HCT116 (cell line): ENCODE measurements around the gene HIRA. TPM values are rescaled to one million over a fixed set of nuclear protein-coding genes. Genes with fewer than 3 reads are reported as not detected.

Experiments used
- ATAC-seq: fragments of 200-7000 bp; cut with Tn5 transposase; 2 replicates; pipeline ENCODE4 v1.9.1; 2020; ENCODE audit warnings: mild to moderate bottlenecking, moderate library complexity
- BruUV-seq: library from RNA; stranded (reverse); fragments of 400-500 nt; replicated peaks from 2 replicates; lab custom pipeline; 2021; lab: Mats Ljungman, UMichigan
- CTCF ChIA-PET: fragments of 300-600 bp; sonication (Branson Sonifier 250); formaldehyde crosslinking; loops from one replicate; lab custom pipeline; 2021; ENCODE audit warnings: antibody characterized with exemption; lab: Charles Lee
- POLR2A ChIA-PET: fragments of 300-600, 350-600 bp; sonication (Branson Sonifier 250); formaldehyde crosslinking; loops from one replicate; lab custom pipeline; 2021; ENCODE audit warnings: antibody characterized with exemption; lab: Charles Lee
- RAD21 ChIA-PET, 2 experiments: fragments of 300-600 bp; sonication (Branson Sonifier 250); formaldehyde crosslinking; loops; one replicate each; lab custom pipeline; 2023; ENCODE audit warnings: low total read pairs in 2 of 2; ENCODE audit not compliant: uncharacterized antibody in 2 of 2, unreplicated experiment in 2 of 2, low non-redundant PET in 1 of 2; lab: Charles Lee
- DNase-seq: peaks from one replicate; pipeline ENCODE4 v3.0.0-alpha.2; 2010; ENCODE audit warnings: low read depth, low spot score
- H2AFZ ChIP-seq: fragments of 200-600 bp; shearing (Covaris generic), sonication (generic); 2 replicates; pipeline ENCODE4 v1.6.1; 2017; ENCODE audit warnings: low read depth, mixed run types, mixed read lengths, antibody characterized with exemption, low read length; ENCODE audit not compliant: poor library complexity, severe bottlenecking
- H3K27ac ChIP-seq: 2 replicates; pipeline ENCODE4 v1.5.1; 2012; ENCODE audit warnings: low read depth, low read length
- H3K27me3 ChIP-seq: fragments of 200-600 bp; sonication (generic); 2 replicates; pipeline ENCODE4 v1.6.1; 2016; ENCODE audit warnings: mixed run types, low read length, mixed read lengths; ENCODE audit not compliant: insufficient read depth
- H3K36me3 ChIP-seq, 2 experiments: fragments of 200-500 bp in 1 of 2; fragments of 200-600 bp in 1 of 2; sonication (Bioruptor generic) in 1 of 2; sonication (generic) in 1 of 2; 2 replicates each; pipeline versions ENCODE4 v1.5.1 to v1.6.1; 2014 to 2016; ENCODE audit warnings: low read length in 2 of 2, inconsistent platforms in 1 of 2, mixed read lengths in 1 of 2, mixed run types in 1 of 2; ENCODE audit not compliant: insufficient read depth in 2 of 2, control insufficient read depth in 1 of 2
- H3K4me1 ChIP-seq, 2 experiments: fragments of 200-600 bp in 1 of 2; sonication (generic) in 1 of 2; 2 replicates each; pipeline versions ENCODE4 v1.5.1 to v1.6.1; 2012 to 2017; ENCODE audit warnings: low read length in 2 of 2, inconsistent platforms in 1 of 2, mild to moderate bottlenecking in 1 of 2, mixed read lengths in 1 of 2, mixed run types in 1 of 2, moderate library complexity in 1 of 2; ENCODE audit not compliant: insufficient read depth in 2 of 2, control insufficient read depth in 1 of 2
- H3K4me2 ChIP-seq: fragments of 200-600 bp; sonication (generic); 2 replicates; pipeline ENCODE4 v1.6.1; 2017; ENCODE audit warnings: mixed run types, low read length, mixed read lengths
- H3K4me3 ChIP-seq, 2 experiments: fragments of 200-600 bp in 1 of 2; sonication (generic) in 1 of 2; replicated peaks in 1 of 2; 2 replicates each; pipeline ENCODE4 v1.5.1; 2011 to 2016; ENCODE audit warnings: low read length in 2 of 2, control low read depth in 1 of 2, low read depth in 1 of 2, mild to moderate bottlenecking in 1 of 2, mixed read lengths in 1 of 2, mixed run types in 1 of 2
- H3K79me2 ChIP-seq: fragments of 200-600 bp; sonication (generic); 2 replicates; pipeline ENCODE4 v1.6.1; 2017; ENCODE audit warnings: mild to moderate bottlenecking, mixed run types, low read length, moderate library complexity, mixed read lengths; ENCODE audit not compliant: insufficient read depth
- H3K9ac ChIP-seq: fragments of 200-600 bp; sonication (generic); 2 replicates; pipeline ENCODE4 v1.6.1; 2016; ENCODE audit warnings: low read length, mixed read lengths
- H3K9me2 ChIP-seq: fragments of 200-600 bp; sonication (generic), shearing (Covaris generic); 2 replicates; pipeline ENCODE4 v1.6.1; 2017; ENCODE audit warnings: mixed run types, mild to moderate bottlenecking, moderate library complexity; ENCODE audit not compliant: insufficient read depth
- H3K9me3 ChIP-seq, 2 experiments: fragments of 200-500 bp in 1 of 2; fragments of 200-600 bp in 1 of 2; sonication (Bioruptor generic) in 1 of 2; sonication (generic) in 1 of 2; 2 replicates each; pipeline ENCODE4 v1.6.1; 2014 to 2017; ENCODE audit warnings: low read length in 2 of 2, mixed read lengths in 2 of 2, inconsistent platforms in 1 of 2, low read depth in 1 of 2, mild to moderate bottlenecking in 1 of 2, mixed run types in 1 of 2, moderate library complexity in 1 of 2; ENCODE audit not compliant: control insufficient read depth in 1 of 2, insufficient read depth in 1 of 2
- H4K20me1 ChIP-seq: fragments of 200-600 bp; sonication (generic), shearing (Covaris generic); 2 replicates; pipeline ENCODE4 v1.6.1; 2017; ENCODE audit warnings: mixed run types, mild to moderate bottlenecking, moderate library complexity; ENCODE audit not compliant: insufficient read depth
- ATF3 ChIP-seq: IDR thresholded peaks from 2 replicates; pipeline ENCODE4 v1.6.1; 2012
- CTCF ChIP-seq, 3 experiments: fragments of 200-600 bp in 1 of 3; sonication (generic) in 1 of 3; IDR thresholded peaks in 2 of 3; conservative IDR thresholded peaks in 1 of 3; 2 replicates each; pipeline ENCODE4 v1.5.1; 2012 to 2017; ENCODE audit warnings: low read depth in 2 of 3, low read length in 2 of 3, antibody characterized with exemption in 1 of 3, borderline replicate concordance in 1 of 3, control low read depth in 1 of 3, mild to moderate bottlenecking in 1 of 3, mixed read lengths in 1 of 3, mixed run types in 1 of 3, moderate library complexity in 1 of 3; ENCODE audit not compliant: insufficient read depth in 1 of 3
- EZH2 ChIP-seq: fragments of 200-600 bp; sonication (generic); IDR thresholded peaks from 2 replicates; pipeline ENCODE4 v1.6.1; 2017; ENCODE audit warnings: antibody characterized with exemption, mixed run types
- EZH2phosphoT487 ChIP-seq: fragments of 200-600 bp; IDR thresholded peaks from 2 replicates; pipeline ENCODE4 v1.6.1; 2018; ENCODE audit warnings: antibody characterized with exemption, borderline replicate concordance
- JUND ChIP-seq: IDR thresholded peaks from 2 replicates; pipeline ENCODE4 v1.6.1; 2012
- POLR2AphosphoS5 ChIP-seq: IDR thresholded peaks from 2 replicates; pipeline ENCODE4 v1.6.1; 2011; ENCODE audit warnings: mild to moderate bottlenecking, low read depth, low read length, moderate library complexity
- RAD21 ChIP-seq: IDR thresholded peaks from 2 replicates; pipeline ENCODE4 v1.6.1; 2012; ENCODE audit warnings: low read depth, mild to moderate bottlenecking
- SIN3A ChIP-seq: IDR thresholded peaks from 2 replicates; pipeline ENCODE4 v1.6.1; 2012; ENCODE audit warnings: low read depth
- SRF ChIP-seq: IDR thresholded peaks from 2 replicates; pipeline ENCODE4 v1.6.1; 2012; ENCODE audit warnings: low read depth
- YY1 ChIP-seq: IDR thresholded peaks from 2 replicates; pipeline ENCODE4 v1.6.1; 2011; ENCODE audit warnings: low read length, low read depth, moderate library complexity, mild to moderate bottlenecking; ENCODE audit not compliant: insufficient replicate concordance; ENCODE audit errors: extremely low read depth
- ZFX ChIP-seq: fragments of 450-650 bp; IDR thresholded peaks from 2 replicates; pipeline ENCODE4 v1.6.1; 2017
- ZNF274 ChIP-seq: fragments of 200-500 bp; sonication (Bioruptor generic); IDR thresholded peaks from 2 replicates; pipeline ENCODE4 v1.6.1; 2014; ENCODE audit warnings: mild to moderate bottlenecking, low read depth, low read length, inconsistent platforms
- intact Hi-C: fragments of 100-400 bp; cut with micrococcal nuclease; formaldehyde crosslinking; loops from 2 replicates; pipeline ENCODE4 v1.10.0; 2022
- total RNA-seq: library from RNA; stranded (reverse); gene quantifications from one replicate; pipeline ENCODE4 v1.2.1, GENCODE V29; 2021; ENCODE audit not compliant: unreplicated experiment

HIRA gene
- total RNA-seq, 1 experiment from 2014 or later: 30.6 TPM

GRCh38 chr22:19360862-19361261, 70.7 kb downstream of the HIRA start (continued):
- TF ChIP-seq CTCF (IDR thresholded peaks at IDR 0.05 in 2 of 3, conservative IDR thresholded peaks at IDR 0.05 in 1 of 3; ENCODE audit: borderline replicate concordance in 1 of 3, insufficient read depth in 1 of 3, low read depth in 2 of 3, low read length in 2 of 3): no peak
- TF ChIP-seq EZH2: no peak
- no peak for TF ChIP-seq SIN3A
- TF ChIP-seq JUND: no peak

- H3K9ac ChIP-seq: no peak overlapping the region
- no peaks in the 10 kb centered on the region for H3K9me3 ChIP-seq
- ChIA-PET RAD21 (no interaction called here), POLR2A (no interaction called here), CTCF (no interaction called here)
- H3K27me3 ChIP-seq: no peaks in the 10 kb centered on the region
- H3K9me2 ChIP-seq: no peaks in the 10 kb centered on the region
- no peak overlapping the region for H3K27ac ChIP-seq
- H3K4me2 ChIP-seq: no peak overlapping the region
- DNase-seq: no peak
- no peak overlapping the region for H3K4me3 ChIP-seq
- no peak for TF ChIP-seq ZFX
- TF ChIP-seq JUND: no peak
- no peak for TF ChIP-seq POLR2AphosphoS5
- TF ChIP-seq EZH2phosphoT487: no peak
- no peak for TF ChIP-seq RAD21
- no peak for TF ChIP-seq ATF3
- no peak for TF ChIP-seq ZNF274
- TF ChIP-seq SRF: no peak
- TF ChIP-seq YY1: no peak
- no peaks in the 10 kb centered on the region for H4K20me1 ChIP-seq
- intact Hi-C loops: no loop called here
- no TSS peak for BruUV-seq
- no peaks in the 10 kb centered on the region for H3K79me2 ChIP-seq
- H3K36me3 ChIP-seq: peaks cover 16 to 28% of the 10 kb centered on the region in 2 experiments; a peak in 3 of 4 replicates
- no peaks in the 10 kb centered on the region for H3K4me1 ChIP-seq
- no peak overlapping the region for H2AFZ ChIP-seq
- ATAC-seq: no peak; the same call in 1 of the 2 replicates
Observed at GRCh38 chr22:19360300-19360792, 71.2 kb downstream of the HIRA start.
